Heart right ventricle (tissue), 16 donors: ENCODE data around the gene PLS1. TPM values are rescaled to one million over a fixed set of nuclear protein-coding genes. Genes with fewer than 3 reads are reported as not detected.
"Not testable (repeated sequence)": the region's sequence is repeated elsewhere in the genome, so short reads cannot be mapped to it uniquely, and the experiment has no call there.

Experiments
- ATAC-seq, 8 donors: fragments of 200-7000 bp; cut with Tn5 transposase; one replicate each; pipeline ENCODE4 v1.9.1; 2020; ENCODE audit warnings: mild to moderate bottlenecking in 8 of 8, moderate library complexity in 8 of 8, moderate number of reproducible peaks in 1 of 8
- DNase-seq, 2 donors: peaks; one replicate each; pipeline ENCODE4 v3.0.0-alpha.2; 2020
- H3K27ac ChIP-seq, 10 donors: fragments of 200-600 bp; sonication (generic) in 2 of 10; one replicate each; pipeline versions ENCODE4 v1.5.0 to v1.8.0; 2020 to 2022; ENCODE audit warnings: mild to moderate bottlenecking in 3 of 10
- H3K27me3 ChIP-seq, 7 donors: fragments of 200-600 bp; one replicate each; pipeline ENCODE4 v1.8.0; 2021 to 2022; ENCODE audit warnings: mild to moderate bottlenecking in 2 of 7
- H3K36me3 ChIP-seq, 9 donors: fragments of 200-600 bp; sonication (generic) in 1 of 9; one replicate each; pipeline versions ENCODE4 v1.5.0 to v1.8.0; 2020 to 2022; ENCODE audit warnings: mild to moderate bottlenecking in 2 of 9
- H3K4me1 ChIP-seq, 9 donors: fragments of 200-600 bp; sonication (generic) in 1 of 9; one replicate each; pipeline versions ENCODE4 v1.5.0 to v1.8.0; 2020 to 2022; ENCODE audit warnings: mild to moderate bottlenecking in 4 of 9
- H3K4me3 ChIP-seq, 10 donors: fragments of 200-600 bp; sonication (generic) in 2 of 10; one replicate each; pipeline versions ENCODE4 v1.5.0 to v1.8.0; 2020 to 2022; ENCODE audit warnings: mild to moderate bottlenecking in 7 of 10, moderate library complexity in 2 of 10
- H3K9me3 ChIP-seq, 11 donors: fragments of 200-600 bp in 10 of 11; sonication (generic) in 2 of 11; one replicate each; pipeline versions ENCODE4 v1.5.0 to v1.8.0; 2013 to 2022; ENCODE audit warnings: mild to moderate bottlenecking in 2 of 11, control low read depth in 1 of 11, moderate library complexity in 1 of 11
- CTCF ChIP-seq, 9 donors: fragments of 200-600 bp; sonication (generic) in 2 of 9; IDR thresholded peaks; one replicate each; pipeline versions ENCODE4 v1.5.0 to v1.8.0; 2021 to 2022; ENCODE audit warnings: antibody characterized with exemption in 9 of 9, mild to moderate bottlenecking in 5 of 9, moderate library complexity in 1 of 9
- WGBS, 2 donors: extraction: QIAGEN DNeasy Blood & Tissue Kit; methylation state at CpG; one replicate each; pipeline ENCODE4 v1.1.7; 2013; ENCODE audit warnings: inconsistent platforms in 1 of 2; 5-methylcytosine and 5-hydroxymethylcytosine counted together
- intact Hi-C, 10 donors: fragments of 100-400 bp; cut with DNase I; formaldehyde crosslinking; loops; one replicate each; pipeline versions ENCODE4 v1.11.1 to v1.14.2; 2022
- polyA plus RNA-seq, 2 donors: library from polyadenylated mRNA; stranded (reverse); fragments of 200-250 nt; gene quantifications; one replicate each; pipeline ENCODE4 v1.2.3, GENCODE V29; 2013
- total RNA-seq, 10 donors: library from RNA; stranded (reverse); fragmentation: NEBNext Ultra II Directional in 3 of 10; extraction: Animal tissue kit (Norgen Biotek cat#: 25700) in 3 of 10; gene quantifications; one replicate each; pipeline versions ENCODE4 v1.2.1 to v1.2.4, GENCODE V29; 2021 to 2023
- donor health status: Arrhythmogenic right ventricular cardiomyopathy.
- donor health status: ischemic (EF 13 %, LVEDD 7.1; RV severe dilation, severe dysfunction).
- donor health status: healthy with polysubstance abuse.
- donor health status: DM: no; HTN: yes; CAD: no.
- donor health status: DM: no; HTN: no; CAD: no.
- donor health status: ischemic (EF 25% LVEDD 6.9; RV normal size, moderate dysfunction).
- donor health status: ischemic (EF 25% LVEDD 5.7; RV mildly dilated, moderate dysfunction).
- donor health status: healthy.
- donor health status: DM: yes; HTN: yes; CAD: no.
- donor health status: Ischemic cardiomyopathy.
- donor health status: ischemic (EF 35%, LVEDD 5.7; RV mildly dilated, moderate dysfunction).
- donor health status: nonischemic (EF 11% LVEDD 7.7; RV severe dilation, severe dysfunction).
- donor health status: DM: yes; HTN: yes; CAD: no.
- donor health status: PGD.
- donor health status: ischemic (EF 29% LVEDD 5.4; RV normal size, mild dysfunction).
- donor health status: nonischemic (EF 23%, LVEDD 6.1; RV moderate dilation, normal function).

The PLS1 gene
- total and polyA plus RNA-seq, 12 donors = 0.72 to 2.7 (median 1.5) TPM

GRCh38 chr3:142734834-142735233 is 138.6 kb downstream of the PLS1 start:
- H3K4me3 ChIP-seq = peak overlapping the region in 1 of 10 donors; percentile 1
- 75 to 78% methylated on average over 2 of the region's 2 CpGs for WGBS, 2 donors
- intact Hi-C loops = no loop called here

GRCh38 chr3:142735462-142735861 is 139.3 kb downstream of the PLS1 start:
- DNase-seq = no peak
- peak in 7 of 8 donors; percentile 58 to 97 (median 88) for ATAC-seq
- intact Hi-C loops = no loop called here
- no peak for TF ChIP-seq CTCF (IDR thresholded peaks at IDR 0.05)
- Histone ChIP-seq H3K27ac (peak overlapping the region in 9 of 10 donors; percentile 8 to 68 (median 60)), H3K4me1 (peaks cover 0 to 22% (median 10%) of the 10 kb centered on the region in 9 donors), H3K4me3 (no peak overlapping the region), H3K36me3 (no peaks in the 10 kb centered on the region), H3K27me3 (no peaks in the 10 kb centered on the region), H3K9me3 (no peaks in the 10 kb centered on the region)

More at GRCh38 chr3:142734834-142735233, 138.6 kb downstream of the PLS1 start:
- no peaks in the 10 kb centered on the region for H3K36me3 ChIP-seq
- DNase-seq = no peak
- H3K27me3 ChIP-seq = no peaks in the 10 kb centered on the region
- no peaks in the 10 kb centered on the region for H3K9me3 ChIP-seq
- peaks cover 0 to 22% (median 10%) of the 10 kb centered on the region in 9 donors for H3K4me1 ChIP-seq
- H3K27ac ChIP-seq = peak overlapping the region; percentile 11 to 68 (median 58)
- no peak for TF ChIP-seq CTCF (IDR thresholded peaks at IDR 0.05)
- ATAC-seq = peak in 5 of 8 donors; percentile 53 to 70 (median 62)

- Histone ChIP-seq H3K4me1 (peaks cover 0 to 22% (median 10%) of the 10 kb centered on the region in 9 donors), H3K4me3 (no peak overlapping the region), H3K36me3 (no peaks in the 10 kb centered on the region), H3K27me3 (no peaks in the 10 kb centered on the region), H3K27ac (no peak overlapping the region), H3K9me3 (no peaks in the 10 kb centered on the region)
- intact Hi-C loops = no loop called here
- DNase-seq (no peak), ATAC-seq (no peak)
- no peak for TF ChIP-seq CTCF (IDR thresholded peaks at IDR 0.05)
Observed at GRCh38 chr3:142738396-142738795, 142.2 kb downstream of the PLS1 start.

- Histone ChIP-seq H3K36me3 (peaks cover 0 to 47% (median 22%) of the 10 kb centered on the region in 9 donors), H3K9me3 (peaks cover 0 to 17% (median 0%) of the 10 kb centered on the region in 11 donors), H3K4me3 (no peak overlapping the region), H3K27me3 (no peaks in the 10 kb centered on the region), H3K27ac (no peak overlapping the region), H3K4me1 (no peaks in the 10 kb centered on the region)
- intact Hi-C loops = no loop called here
- TF ChIP-seq CTCF (IDR thresholded peaks at IDR 0.05) = no peak
- DNase-seq (no peak), ATAC-seq (no peak)
- WGBS, 2 donors = 95 to 96% methylated on average over 7 of the region's 7 CpGs
Observed at GRCh38 chr3:142746646-142747045, 150.5 kb downstream of the PLS1 start.

GRCh38 chr3:142750531-142750930 is 154.3 kb downstream of the PLS1 start:
- H3K27ac ChIP-seq = not testable (repeated sequence)

GRCh38 chr3:142752605-142753004 is 156.4 kb downstream of the PLS1 start:
- DNase-seq, intact Hi-C loops, H3K4me3 ChIP-seq, H3K27ac ChIP-seq, H3K4me1 ChIP-seq, H3K27me3 ChIP-seq, ATAC-seq: not testable (repeated sequence)
- peaks cover 0 to 45% (median 22%) of the 10 kb centered on the region in 9 donors for H3K36me3 ChIP-seq
- WGBS, 2 donors = 85 to 93% methylated on average over 4 of the region's 4 CpGs
- H3K9me3 ChIP-seq = peaks cover 0 to 17% (median 0%) of the 10 kb centered on the region in 11 donors

More at GRCh38 chr3:142750531-142750930, 154.3 kb downstream of the PLS1 start:
- intact Hi-C loops, H3K4me3 ChIP-seq, ATAC-seq, H3K27me3 ChIP-seq, H3K4me1 ChIP-seq, DNase-seq: not testable (repeated sequence)
- WGBS, 2 donors = 95 to 98% methylated on average over 4 of the region's 4 CpGs
- peaks cover 0 to 45% (median 22%) of the 10 kb centered on the region in 9 donors for H3K36me3 ChIP-seq
- peaks cover 0 to 17% (median 0%) of the 10 kb centered on the region in 11 donors for H3K9me3 ChIP-seq
